GM12892 (cell line): ENCODE data around the gene TDRD12.
"Not testable (repeated sequence)": the region's sequence is repeated elsewhere in the genome, so short reads cannot be mapped to it uniquely, and the experiment has no call there.

ENCODE experiments used
- DNase-seq: peaks from one replicate; pipeline ENCODE4 v3.0.0; 2011; ENCODE audit not compliant: insufficient read length
- FAIRE-seq: peaks from 2 replicates; lab custom pipeline; 2011; peaks lifted over from hg19 to GRCh38; lab: Jason Lieb, UNC
- POLR2A ChIP-seq: IDR thresholded peaks from 2 replicates; pipeline ENCODE4 v1.6.1; 2011; ENCODE audit warnings: low read depth, low read length, control low read depth
- POLR2AphosphoS5 ChIP-seq: IDR thresholded peaks from 2 replicates; pipeline ENCODE4 v1.6.1; 2011; ENCODE audit warnings: low read depth, low read length, control low read depth
- TAF1 ChIP-seq: IDR thresholded peaks from 2 replicates; pipeline ENCODE4 v1.6.1; 2011; ENCODE audit warnings: low read depth, mild to moderate bottlenecking, control low read depth, low read length, borderline replicate concordance

The TDRD12 gene

GRCh38 chr19:32822916-32823746 lies 103.6 kb downstream of the TDRD12 start:
- FAIRE-seq (no peak), DNase-seq (no peak)
- no peak for TF ChIP-seq TAF1
- no peak for TF ChIP-seq POLR2AphosphoS5
- no peak for TF ChIP-seq POLR2A

GRCh38 chr19:32823747-32824102 lies 104.2 kb downstream of the TDRD12 start:
- no peak for TF ChIP-seq TAF1
- no peak for TF ChIP-seq POLR2AphosphoS5
- TF ChIP-seq POLR2A: no peak
- FAIRE-seq (no peak), DNase-seq (no peak)

GRCh38 chr19:32824191-32824751 lies 104.7 kb downstream of the TDRD12 start:
- TF ChIP-seq POLR2A (no peak), TAF1 (no peak), POLR2AphosphoS5 (no peak)
- FAIRE-seq (no peak), DNase-seq (no peak)

- DNase-seq (no peak), FAIRE-seq (no peak)
- TF ChIP-seq POLR2A: no peak
Measured at GRCh38 chr19:32824916-32825608, 105.5 kb downstream of the TDRD12 start.

- FAIRE-seq (no peak), DNase-seq (no peak)
- TF ChIP-seq TAF1: no peak
- TF ChIP-seq POLR2AphosphoS5: no peak
- no peak for TF ChIP-seq POLR2A
Measured at GRCh38 chr19:32828139-32828538, 108.6 kb downstream of the TDRD12 start.

- DNase-seq (no peak), FAIRE-seq (no peak)
- TF ChIP-seq TAF1 (no peak), POLR2A (no peak), POLR2AphosphoS5 (no peak)
Measured at GRCh38 chr19:32828643-32829344, 109.2 kb downstream of the TDRD12 start.

GRCh38 chr19:32829345-32829896 lies 109.9 kb downstream of the TDRD12 start:
- DNase-seq: no peak
- no peak for TF ChIP-seq POLR2AphosphoS5
- no peak for TF ChIP-seq TAF1
- TF ChIP-seq POLR2A: no peak
- FAIRE-seq: no peak

- FAIRE-seq (no peak), DNase-seq (no peak)
- TF ChIP-seq POLR2AphosphoS5 (no peak), TAF1 (no peak), POLR2A (no peak)
Measured at GRCh38 chr19:32830231-32831014, 110.9 kb downstream of the TDRD12 start.

GRCh38 chr19:32831611-32832010 lies 112.0 kb downstream of the TDRD12 start:
- TF ChIP-seq POLR2A (no peak), POLR2AphosphoS5 (no peak), TAF1 (no peak)
- DNase-seq (no peak), FAIRE-seq (no peak)

- not testable (repeated sequence) for FAIRE-seq, DNase-seq
Measured at GRCh38 chr19:32832094-32832493, 112.5 kb downstream of the TDRD12 start.

- not testable (repeated sequence) for DNase-seq, FAIRE-seq
Measured at GRCh38 chr19:32832825-32833224, 113.3 kb downstream of the TDRD12 start.

- FAIRE-seq, DNase-seq: not testable (repeated sequence)
Measured at GRCh38 chr19:32833388-32833787, 113.8 kb downstream of the TDRD12 start.
